Fibroblast of pulmonary artery (primary cell): ENCODE data around the gene B4GALT7.
"Not testable (repeated sequence)": the region's sequence is repeated elsewhere in the genome, so short reads cannot be mapped to it uniquely, and the experiment has no call there.

Experiments
- DNase-seq: peaks from one replicate; pipeline ENCODE4 v3.0.0-alpha.2; 2010; ENCODE audit warnings: low read depth
- H3K4me3 ChIP-seq: replicated peaks from 2 replicates; pipeline ENCODE4 v1.5.1; 2011; ENCODE audit warnings: low read depth, mild to moderate bottlenecking, control low read depth, low read length, moderate library complexity
- CTCF ChIP-seq: IDR thresholded peaks from 2 replicates; pipeline ENCODE4 v1.5.1; 2011; ENCODE audit warnings: mild to moderate bottlenecking, control low read depth, low read length, inconsistent platforms; ENCODE audit errors: missing control alignments

Gene B4GALT7

GRCh38 chr5:177609076-177610059, 9.4 kb downstream of the B4GALT7 start:
- DNase-seq: no peak
- no peak overlapping the region for H3K4me3 ChIP-seq
- no peak for TF ChIP-seq CTCF

GRCh38 chr5:177610131-177610769, 10.3 kb downstream of the B4GALT7 start:
- DNase-seq: no peak
- TF ChIP-seq CTCF: no peak
- no peak overlapping the region for H3K4me3 ChIP-seq

- TF ChIP-seq CTCF: no peak
- DNase-seq: no peak
- H3K4me3 ChIP-seq: no peak overlapping the region
These were observed 11.0 kb downstream of the B4GALT7 start for GRCh38 chr5:177610770-177611445.

GRCh38 chr5:177611446-177612214, 11.7 kb downstream of the B4GALT7 start:
- no peak overlapping the region for H3K4me3 ChIP-seq
- TF ChIP-seq CTCF: no peak
- no peak for DNase-seq

GRCh38 chr5:177612215-177612673, 12.3 kb downstream of the B4GALT7 start:
- TF ChIP-seq CTCF: no peak
- no peak overlapping the region for H3K4me3 ChIP-seq
- DNase-seq: no peak

- no peak for TF ChIP-seq CTCF
- H3K4me3 ChIP-seq: no peak overlapping the region
- DNase-seq: no peak
These were observed 20.6 kb downstream of the B4GALT7 start for GRCh38 chr5:177620560-177620959.

GRCh38 chr5:177624172-177624571, 24.2 kb downstream of the B4GALT7 start:
- H3K4me3 ChIP-seq, DNase-seq: not testable (repeated sequence)

GRCh38 chr5:177630186-177630585, 30.3 kb downstream of the B4GALT7 start:
- H3K4me3 ChIP-seq, DNase-seq: not testable (repeated sequence)

- DNase-seq, H3K4me3 ChIP-seq: not testable (repeated sequence)
These were observed 35.0 kb downstream of the B4GALT7 start for GRCh38 chr5:177634912-177635311.

GRCh38 chr5:177645462-177645861, 45.5 kb downstream of the B4GALT7 start:
- DNase-seq, H3K4me3 ChIP-seq: not testable (repeated sequence)
